HEK293 (cell line): ENCODE results near the gene RPS15.

ENCODE experiments used
- BCL11B ChIP-seq: fragments of 450-650 bp; formaldehyde crosslinking; IDR thresholded peaks from 2 replicates; pipeline ENCODE4 v1.5.1; 2016; ENCODE audit warnings: low read depth, missing biosample characterization, missing genetic modification characterization
- SP2 ChIP-seq: fragments of 450-650 bp; formaldehyde crosslinking; IDR thresholded peaks from 2 replicates; pipeline ENCODE4 v1.5.1; 2016; ENCODE audit warnings: missing biosample characterization, missing genetic modification characterization
- YY1 ChIP-seq: fragments of 450-650 bp; formaldehyde crosslinking; IDR thresholded peaks from 2 replicates; pipeline ENCODE4 v1.5.1; 2018; ENCODE audit warnings: missing biosample characterization, missing genetic modification characterization
- ZBTB17 ChIP-seq: fragments of 450-650 bp; formaldehyde crosslinking; IDR thresholded peaks from 2 replicates; pipeline ENCODE4 v1.5.1; 2016; ENCODE audit warnings: missing biosample characterization, missing genetic modification characterization
- ZBTB21 ChIP-seq: fragments of 450-650 bp; formaldehyde crosslinking; IDR thresholded peaks from 2 replicates; pipeline ENCODE4 v1.5.1; 2017; ENCODE audit warnings: missing biosample characterization, missing genetic modification characterization
- ZFP69B ChIP-seq: fragments of 450-650 bp; formaldehyde crosslinking; IDR thresholded peaks from 2 replicates; pipeline ENCODE4 v1.5.1; 2016; ENCODE audit warnings: missing biosample characterization, missing genetic modification characterization
- ZNF121 ChIP-seq: fragments of 450-650 bp; formaldehyde crosslinking; IDR thresholded peaks from 2 replicates; pipeline ENCODE4 v1.5.1; 2016; ENCODE audit warnings: missing biosample characterization, missing genetic modification characterization
- ZNF138 ChIP-seq: fragments of 450-650 bp; formaldehyde crosslinking; IDR thresholded peaks from 2 replicates; pipeline ENCODE4 v1.5.1; 2016; ENCODE audit warnings: missing biosample characterization, missing genetic modification characterization, borderline replicate concordance
- ZNF174 ChIP-seq: fragments of 450-650 bp; formaldehyde crosslinking; IDR thresholded peaks from 2 replicates; pipeline ENCODE4 v1.5.0; 2017; ENCODE audit warnings: missing biosample characterization, mild to moderate bottlenecking, missing genetic modification characterization
- ZNF366 ChIP-seq: fragments of 450-650 bp; formaldehyde crosslinking; conservative IDR thresholded peaks from 2 replicates; pipeline ENCODE4 v1.5.1; 2016; ENCODE audit warnings: missing biosample characterization, missing genetic modification characterization
- ZNF394 ChIP-seq: fragments of 450-650 bp; formaldehyde crosslinking; IDR thresholded peaks from 2 replicates; pipeline ENCODE4 v1.5.1; 2016; ENCODE audit warnings: missing biosample characterization, missing genetic modification characterization, mild to moderate bottlenecking, moderate library complexity, borderline replicate concordance
- ZNF677 ChIP-seq: fragments of 450-650 bp; IDR thresholded peaks from 2 replicates; pipeline ENCODE4 v1.5.0; 2018; ENCODE audit warnings: missing biosample characterization, mild to moderate bottlenecking, missing genetic modification characterization, moderate library complexity
- ZSCAN30 ChIP-seq: fragments of 450-650 bp; IDR thresholded peaks from 2 replicates; pipeline ENCODE4 v1.5.1; 2018; ENCODE audit warnings: missing biosample characterization, mild to moderate bottlenecking, missing genetic modification characterization, moderate library complexity
- ZXDB ChIP-seq: fragments of 450-650 bp; formaldehyde crosslinking; IDR thresholded peaks from 2 replicates; pipeline ENCODE4 v1.5.1; 2016; ENCODE audit warnings: missing biosample characterization, missing genetic modification characterization
- TF ChIP-seq, protein P1 (sequence below): fragments of 450-650 bp; formaldehyde crosslinking; IDR thresholded peaks from 2 replicates; pipeline ENCODE4 v1.5.1; 2017; ENCODE audit warnings: missing biosample characterization, missing genetic modification characterization
- TF ChIP-seq, protein P2 (sequence below): fragments of 450-650 bp; formaldehyde crosslinking; IDR thresholded peaks from 2 replicates; pipeline ENCODE4 v1.5.1; 2016; ENCODE audit warnings: missing biosample characterization, missing genetic modification characterization
- TF ChIP-seq, protein P3 (sequence below): fragments of 450-650 bp; formaldehyde crosslinking; IDR thresholded peaks from 2 replicates; pipeline ENCODE4 v1.5.1; 2016; ENCODE audit warnings: missing biosample characterization, missing genetic modification characterization, borderline replicate concordance
- TF ChIP-seq, protein P4 (sequence below): fragments of 450-650 bp; formaldehyde crosslinking; IDR thresholded peaks from 2 replicates; pipeline ENCODE4 v1.5.1; 2016; ENCODE audit warnings: missing biosample characterization, missing genetic modification characterization
- TF ChIP-seq, protein P5 (sequence below): fragments of 450-650 bp; formaldehyde crosslinking; IDR thresholded peaks from 2 replicates; pipeline ENCODE4 v1.5.1; 2016; ENCODE audit warnings: missing biosample characterization, missing genetic modification characterization
- TF ChIP-seq, protein P6 (sequence below): fragments of 450-650 bp; formaldehyde crosslinking; IDR thresholded peaks from 2 replicates; pipeline ENCODE4 v1.5.1; 2017; ENCODE audit warnings: missing biosample characterization, missing genetic modification characterization
- TF ChIP-seq, protein P7 (sequence below): fragments of 450-650 bp; formaldehyde crosslinking; conservative IDR thresholded peaks from 2 replicates; pipeline ENCODE4 v1.5.1; 2016; ENCODE audit warnings: low read depth, missing biosample characterization, missing genetic modification characterization

The RPS15 gene

DNA sequence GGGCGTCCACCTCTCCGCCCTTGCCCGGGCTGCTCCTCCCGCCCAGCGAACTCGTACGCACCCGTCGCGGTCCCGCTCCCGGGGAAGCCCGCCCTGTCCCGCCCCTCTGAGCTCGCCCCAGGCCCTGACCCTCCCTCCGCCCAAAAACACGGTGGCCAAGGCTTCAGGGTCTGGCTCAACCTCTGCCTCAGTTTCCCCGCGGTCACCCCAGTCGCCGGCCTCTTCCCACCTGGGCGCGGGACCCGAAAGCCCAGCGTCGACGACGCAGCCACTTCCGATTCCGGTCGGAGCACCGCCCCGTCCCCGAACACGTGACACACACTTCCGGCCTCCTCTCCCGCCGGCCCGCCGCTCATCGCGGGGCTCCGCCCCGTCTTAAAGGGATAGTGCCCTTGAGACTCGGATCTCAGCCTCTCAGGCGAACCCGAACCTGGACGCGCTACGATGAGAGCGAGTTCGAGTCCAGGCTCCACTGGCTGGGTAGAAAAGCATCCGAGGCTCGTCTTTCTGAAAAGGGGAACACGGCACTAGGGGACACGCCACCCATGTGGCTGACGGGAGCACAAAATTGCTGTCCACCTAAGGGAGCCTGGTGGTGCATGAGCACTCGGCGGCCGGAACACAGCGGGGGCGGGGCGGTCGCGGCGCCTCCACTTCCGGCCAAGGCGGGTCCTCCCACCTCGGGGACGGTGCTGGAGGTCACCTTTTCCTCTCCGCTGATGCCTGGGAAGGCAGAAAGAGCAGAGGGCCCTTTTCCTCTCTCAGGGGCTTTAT lies 40.9 kb downstream of the RPS15 start, which contains the start of gene C19orf25 (continued):
- TF ChIP-seq BCL11B (tag by site-specific recombination): peak; percentile 74; the same call in 1 of the 2 replicates
- TF ChIP-seq, protein P1, sequence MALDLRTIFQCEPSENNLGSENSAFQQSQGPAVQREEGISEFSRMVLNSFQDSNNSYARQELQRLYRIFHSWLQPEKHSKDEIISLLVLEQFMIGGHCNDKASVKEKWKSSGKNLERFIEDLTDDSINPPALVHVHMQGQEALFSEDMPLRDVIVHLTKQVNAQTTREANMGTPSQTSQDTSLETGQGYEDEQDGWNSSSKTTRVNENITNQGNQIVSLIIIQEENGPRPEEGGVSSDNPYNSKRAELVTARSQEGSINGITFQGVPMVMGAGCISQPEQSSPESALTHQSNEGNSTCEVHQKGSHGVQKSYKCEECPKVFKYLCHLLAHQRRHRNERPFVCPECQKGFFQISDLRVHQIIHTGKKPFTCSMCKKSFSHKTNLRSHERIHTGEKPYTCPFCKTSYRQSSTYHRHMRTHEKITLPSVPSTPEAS (tag by site-specific recombination): no peak
- TF ChIP-seq, protein P2, sequence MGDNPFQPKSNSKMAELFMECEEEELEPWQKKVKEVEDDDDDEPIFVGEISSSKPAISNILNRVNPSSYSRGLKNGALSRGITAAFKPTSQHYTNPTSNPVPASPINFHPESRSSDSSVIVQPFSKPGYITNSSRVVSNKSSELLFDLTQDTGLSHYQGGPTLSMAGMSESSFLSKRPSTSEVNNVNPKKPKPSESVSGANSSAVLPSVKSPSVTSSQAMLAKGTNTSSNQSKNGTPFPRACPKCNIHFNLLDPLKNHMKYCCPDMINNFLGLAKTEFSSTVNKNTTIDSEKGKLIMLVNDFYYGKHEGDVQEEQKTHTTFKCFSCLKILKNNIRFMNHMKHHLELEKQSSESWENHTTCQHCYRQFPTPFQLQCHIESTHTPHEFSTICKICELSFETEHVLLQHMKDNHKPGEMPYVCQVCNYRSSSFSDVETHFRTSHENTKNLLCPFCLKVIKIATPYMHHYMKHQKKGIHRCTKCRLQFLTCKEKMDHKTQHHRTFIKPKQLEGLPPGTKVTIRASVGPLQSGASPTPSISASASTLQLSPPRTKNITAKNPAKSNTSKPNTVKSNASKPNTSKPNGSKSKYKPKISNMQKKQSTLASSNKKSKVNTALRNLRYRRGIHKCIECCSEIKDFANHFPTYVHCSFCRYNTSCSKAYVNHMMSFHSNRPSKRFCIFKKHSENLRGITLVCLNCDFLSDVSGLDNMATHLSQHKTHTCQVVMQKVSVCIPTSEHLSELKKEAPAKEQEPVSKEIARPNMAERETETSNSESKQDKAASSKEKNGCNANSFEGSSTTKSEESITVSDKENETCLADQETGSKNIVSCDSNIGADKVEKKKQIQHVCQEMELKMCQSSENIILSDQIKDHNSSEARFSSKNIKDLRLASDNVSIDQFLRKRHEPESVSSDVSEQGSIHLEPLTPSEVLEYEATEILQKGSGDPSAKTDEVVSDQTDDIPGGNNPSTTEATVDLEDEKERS (tag by site-specific recombination): no peak
- TF ChIP-seq ZSCAN30 (tag by site-specific recombination): peak; percentile 85; the same call in 1 of the 2 replicates
- no peak; the same call in 1 of the 2 replicates for TF ChIP-seq YY1 (tag by site-specific recombination)
- no peak for TF ChIP-seq ZNF174 (tag by site-specific recombination)
- TF ChIP-seq, protein P3, sequence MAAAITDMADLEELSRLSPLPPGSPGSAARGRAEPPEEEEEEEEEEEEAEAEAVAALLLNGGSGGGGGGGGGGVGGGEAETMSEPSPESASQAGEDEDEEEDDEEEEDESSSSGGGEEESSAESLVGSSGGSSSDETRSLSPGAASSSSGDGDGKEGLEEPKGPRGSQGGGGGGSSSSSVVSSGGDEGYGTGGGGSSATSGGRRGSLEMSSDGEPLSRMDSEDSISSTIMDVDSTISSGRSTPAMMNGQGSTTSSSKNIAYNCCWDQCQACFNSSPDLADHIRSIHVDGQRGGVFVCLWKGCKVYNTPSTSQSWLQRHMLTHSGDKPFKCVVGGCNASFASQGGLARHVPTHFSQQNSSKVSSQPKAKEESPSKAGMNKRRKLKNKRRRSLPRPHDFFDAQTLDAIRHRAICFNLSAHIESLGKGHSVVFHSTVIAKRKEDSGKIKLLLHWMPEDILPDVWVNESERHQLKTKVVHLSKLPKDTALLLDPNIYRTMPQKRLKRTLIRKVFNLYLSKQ (tag by site-specific recombination): no peak
- peak; percentile 94 for TF ChIP-seq SP2 (tag by site-specific recombination)
- TF ChIP-seq, protein P4, sequence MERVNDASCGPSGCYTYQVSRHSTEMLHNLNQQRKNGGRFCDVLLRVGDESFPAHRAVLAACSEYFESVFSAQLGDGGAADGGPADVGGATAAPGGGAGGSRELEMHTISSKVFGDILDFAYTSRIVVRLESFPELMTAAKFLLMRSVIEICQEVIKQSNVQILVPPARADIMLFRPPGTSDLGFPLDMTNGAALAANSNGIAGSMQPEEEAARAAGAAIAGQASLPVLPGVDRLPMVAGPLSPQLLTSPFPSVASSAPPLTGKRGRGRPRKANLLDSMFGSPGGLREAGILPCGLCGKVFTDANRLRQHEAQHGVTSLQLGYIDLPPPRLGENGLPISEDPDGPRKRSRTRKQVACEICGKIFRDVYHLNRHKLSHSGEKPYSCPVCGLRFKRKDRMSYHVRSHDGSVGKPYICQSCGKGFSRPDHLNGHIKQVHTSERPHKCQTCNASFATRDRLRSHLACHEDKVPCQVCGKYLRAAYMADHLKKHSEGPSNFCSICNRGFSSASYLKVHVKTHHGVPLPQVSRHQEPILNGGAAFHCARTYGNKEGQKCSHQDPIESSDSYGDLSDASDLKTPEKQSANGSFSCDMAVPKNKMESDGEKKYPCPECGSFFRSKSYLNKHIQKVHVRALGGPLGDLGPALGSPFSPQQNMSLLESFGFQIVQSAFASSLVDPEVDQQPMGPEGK (tag by site-specific recombination): peak; percentile 79
- TF ChIP-seq, protein P5, sequence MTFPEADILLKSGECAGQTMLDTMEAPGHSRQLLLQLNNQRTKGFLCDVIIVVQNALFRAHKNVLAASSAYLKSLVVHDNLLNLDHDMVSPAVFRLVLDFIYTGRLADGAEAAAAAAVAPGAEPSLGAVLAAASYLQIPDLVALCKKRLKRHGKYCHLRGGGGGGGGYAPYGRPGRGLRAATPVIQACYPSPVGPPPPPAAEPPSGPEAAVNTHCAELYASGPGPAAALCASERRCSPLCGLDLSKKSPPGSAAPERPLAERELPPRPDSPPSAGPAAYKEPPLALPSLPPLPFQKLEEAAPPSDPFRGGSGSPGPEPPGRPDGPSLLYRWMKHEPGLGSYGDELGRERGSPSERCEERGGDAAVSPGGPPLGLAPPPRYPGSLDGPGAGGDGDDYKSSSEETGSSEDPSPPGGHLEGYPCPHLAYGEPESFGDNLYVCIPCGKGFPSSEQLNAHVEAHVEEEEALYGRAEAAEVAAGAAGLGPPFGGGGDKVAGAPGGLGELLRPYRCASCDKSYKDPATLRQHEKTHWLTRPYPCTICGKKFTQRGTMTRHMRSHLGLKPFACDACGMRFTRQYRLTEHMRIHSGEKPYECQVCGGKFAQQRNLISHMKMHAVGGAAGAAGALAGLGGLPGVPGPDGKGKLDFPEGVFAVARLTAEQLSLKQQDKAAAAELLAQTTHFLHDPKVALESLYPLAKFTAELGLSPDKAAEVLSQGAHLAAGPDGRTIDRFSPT (tag by site-specific recombination): no peak
- peak; percentile 73; the same call in 1 of the 2 replicates for TF ChIP-seq ZFP69B (tag by site-specific recombination)
- TF ChIP-seq ZNF394 (tag by site-specific recombination): 0 out of 2 replicates have a peak, but pooled peaks have one; percentile 17
- peak; percentile 47; the same call in 1 of the 2 replicates for TF ChIP-seq ZBTB21 (tag by site-specific recombination)
- TF ChIP-seq ZNF366 (tag by site-specific recombination): no peak
- TF ChIP-seq ZNF138 (tag by site-specific recombination): no peak
- no peak for TF ChIP-seq ZNF121
- TF ChIP-seq ZBTB17: peak; percentile 93
- peak; percentile 81 for TF ChIP-seq ZXDB (tag by site-specific recombination)
- TF ChIP-seq, protein P6, sequence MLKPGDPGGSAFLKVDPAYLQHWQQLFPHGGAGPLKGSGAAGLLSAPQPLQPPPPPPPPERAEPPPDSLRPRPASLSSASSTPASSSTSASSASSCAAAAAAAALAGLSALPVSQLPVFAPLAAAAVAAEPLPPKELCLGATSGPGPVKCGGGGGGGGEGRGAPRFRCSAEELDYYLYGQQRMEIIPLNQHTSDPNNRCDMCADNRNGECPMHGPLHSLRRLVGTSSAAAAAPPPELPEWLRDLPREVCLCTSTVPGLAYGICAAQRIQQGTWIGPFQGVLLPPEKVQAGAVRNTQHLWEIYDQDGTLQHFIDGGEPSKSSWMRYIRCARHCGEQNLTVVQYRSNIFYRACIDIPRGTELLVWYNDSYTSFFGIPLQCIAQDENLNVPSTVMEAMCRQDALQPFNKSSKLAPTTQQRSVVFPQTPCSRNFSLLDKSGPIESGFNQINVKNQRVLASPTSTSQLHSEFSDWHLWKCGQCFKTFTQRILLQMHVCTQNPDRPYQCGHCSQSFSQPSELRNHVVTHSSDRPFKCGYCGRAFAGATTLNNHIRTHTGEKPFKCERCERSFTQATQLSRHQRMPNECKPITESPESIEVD (tag by site-specific recombination): no peak
- TF ChIP-seq, protein P7, sequence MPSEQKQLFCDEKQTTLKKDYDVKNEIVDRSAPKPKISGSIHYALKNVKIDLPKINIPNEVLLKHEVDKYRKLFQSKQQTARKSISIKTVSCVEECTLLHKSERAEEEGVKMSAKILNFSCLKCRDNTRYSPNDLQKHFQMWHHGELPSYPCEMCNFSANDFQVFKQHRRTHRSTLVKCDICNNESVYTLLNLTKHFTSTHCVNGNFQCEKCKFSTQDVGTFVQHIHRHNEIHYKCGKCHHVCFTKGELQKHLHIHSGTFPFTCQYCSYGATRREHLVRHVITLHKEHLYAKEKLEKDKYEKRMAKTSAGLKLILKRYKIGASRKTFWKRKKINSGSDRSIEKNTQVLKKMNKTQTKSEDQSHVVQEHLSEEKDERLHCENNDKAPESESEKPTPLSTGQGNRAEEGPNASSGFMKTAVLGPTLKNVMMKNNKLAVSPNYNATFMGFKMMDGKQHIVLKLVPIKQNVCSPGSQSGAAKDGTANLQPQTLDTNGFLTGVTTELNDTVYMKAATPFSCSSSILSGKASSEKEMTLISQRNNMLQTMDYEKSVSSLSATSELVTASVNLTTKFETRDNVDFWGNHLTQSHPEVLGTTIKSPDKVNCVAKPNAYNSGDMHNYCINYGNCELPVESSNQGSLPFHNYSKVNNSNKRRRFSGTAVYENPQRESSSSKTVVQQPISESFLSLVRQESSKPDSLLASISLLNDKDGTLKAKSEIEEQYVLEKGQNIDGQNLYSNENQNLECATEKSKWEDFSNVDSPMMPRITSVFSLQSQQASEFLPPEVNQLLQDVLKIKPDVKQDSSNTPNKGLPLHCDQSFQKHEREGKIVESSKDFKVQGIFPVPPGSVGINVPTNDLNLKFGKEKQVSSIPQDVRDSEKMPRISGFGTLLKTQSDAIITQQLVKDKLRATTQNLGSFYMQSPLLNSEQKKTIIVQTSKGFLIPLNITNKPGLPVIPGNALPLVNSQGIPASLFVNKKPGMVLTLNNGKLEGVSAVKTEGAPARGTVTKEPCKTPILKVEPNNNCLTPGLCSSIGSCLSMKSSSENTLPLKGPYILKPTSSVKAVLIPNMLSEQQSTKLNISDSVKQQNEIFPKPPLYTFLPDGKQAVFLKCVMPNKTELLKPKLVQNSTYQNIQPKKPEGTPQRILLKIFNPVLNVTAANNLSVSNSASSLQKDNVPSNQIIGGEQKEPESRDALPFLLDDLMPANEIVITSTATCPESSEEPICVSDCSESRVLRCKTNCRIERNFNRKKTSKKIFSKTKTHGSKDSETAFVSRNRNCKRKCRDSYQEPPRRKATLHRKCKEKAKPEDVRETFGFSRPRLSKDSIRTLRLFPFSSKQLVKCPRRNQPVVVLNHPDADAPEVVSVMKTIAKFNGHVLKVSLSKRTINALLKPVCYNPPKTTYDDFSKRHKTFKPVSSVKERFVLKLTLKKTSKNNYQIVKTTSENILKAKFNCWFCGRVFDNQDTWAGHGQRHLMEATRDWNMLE (tag by site-specific recombination): peak; percentile 56
- no peak for TF ChIP-seq ZNF677
